Stomach (tissue), 9 donors: ENCODE results near the gene FAM228A. TPM values are rescaled to one million over a fixed set of nuclear protein-coding genes. Genes with fewer than 3 reads are reported as not detected.

Experiments used
- DNase-seq, 2 donors: peaks; one replicate each; pipeline versions ENCODE4 v3.0.0 to v3.0.0-alpha.2; 2013 to 2019
- H3K27ac ChIP-seq, 5 donors: fragments of 200-600 bp in 4 of 5; sonication (generic) in 4 of 5; one replicate each; pipeline ENCODE4 v1.5.1; 2013 to 2019; ENCODE audit warnings: mild to moderate bottlenecking in 1 of 5, moderate library complexity in 1 of 5
- H3K27me3 ChIP-seq, 3 donors: fragments of 200-600 bp; sonication (generic); one replicate each; pipeline ENCODE4 v1.5.1; 2017 to 2019; ENCODE audit warnings: mixed run types in 1 of 3
- H3K36me3 ChIP-seq, 4 donors: fragments of 200-600 bp; sonication (generic); 1 replicate in 3 of 4; 2 replicates in 1 of 4; pipeline ENCODE4 v1.5.1; 2016 to 2019
- H3K4me1 ChIP-seq, 4 donors: fragments of 200-600 bp; sonication (generic); one replicate each; pipeline ENCODE4 v1.5.1; 2016 to 2019
- H3K4me3 ChIP-seq, 4 donors: fragments of 200-600 bp; sonication (generic) in 3 of 4; one replicate each; pipeline ENCODE4 v1.5.1; 2016 to 2019; ENCODE audit warnings: mild to moderate bottlenecking in 1 of 4
- H3K9me3 ChIP-seq, 4 donors: fragments of 200-600 bp; sonication (generic); one replicate each; pipeline ENCODE4 v1.5.1; 2016 to 2019
- CTCF ChIP-seq, 7 experiments: fragments of 450-650 bp in 4 of 7; fragments of 200-600 bp in 3 of 7; sonication (generic) in 3 of 7; IDR thresholded peaks; one replicate each; pipeline ENCODE4 v1.5.1; 2016 to 2019; ENCODE audit warnings: antibody characterized with exemption in 7 of 7, control low read depth in 2 of 7, mild to moderate bottlenecking in 1 of 7
- EP300 ChIP-seq: sonication (generic); formaldehyde crosslinking; IDR thresholded peaks from one replicate; pipeline ENCODE4 v1.6.1; 2017; ENCODE audit warnings: antibody characterized with exemption
- POLR2A ChIP-seq, 4 donors: fragments of 450-650 bp; IDR thresholded peaks; one replicate each; pipeline ENCODE4 v1.6.1; 2016; ENCODE audit warnings: antibody characterized with exemption in 4 of 4, control low read depth in 2 of 4, mild to moderate bottlenecking in 1 of 4, moderate library complexity in 1 of 4
- POLR2AphosphoS5 ChIP-seq, 3 donors: sonication (generic); formaldehyde crosslinking; IDR thresholded peaks; one replicate each; pipeline ENCODE4 v1.6.1; 2016; ENCODE audit warnings: antibody characterized with exemption in 3 of 3
- WGBS, 5 donors: extraction: QIAGEN DNeasy Blood & Tissue Kit in 3 of 5; methylation state at CpG; one replicate each; pipeline versions ENCODE4 v1.1.5 to v1.1.7; 2013 to 2018; 5-methylcytosine and 5-hydroxymethylcytosine counted together
- intact Hi-C: fragments of 100-400 bp; cut with DNase I; formaldehyde crosslinking; loops from one replicate; pipeline ENCODE4 v1.15.1; 2023; ENCODE audit warnings: low total_unique reads
- polyA plus RNA-seq, 3 donors: library from polyadenylated mRNA; stranded (reverse); fragments of 200-250 nt; gene quantifications; one replicate each; pipeline ENCODE4 v1.2.3, GENCODE V29; 2013
- total RNA-seq, 5 donors: library from RNA; depleted of rRNA; stranded (reverse); fragments of >200 nt; gene quantifications; one replicate each; pipeline versions ENCODE4 v1.1.0 to v1.2.3, GENCODE V29; 2014 to 2016
- donor health status: healthy with polysubstance abuse.
- donor health status: Bipolar disorder and iron deficiency.
- donor health status: healthy.

FAM228A gene
- total and polyA plus RNA-seq, 8 donors = 0.23 to 2.3 (median 1.3) TPM; not detected in 3

DNA sequence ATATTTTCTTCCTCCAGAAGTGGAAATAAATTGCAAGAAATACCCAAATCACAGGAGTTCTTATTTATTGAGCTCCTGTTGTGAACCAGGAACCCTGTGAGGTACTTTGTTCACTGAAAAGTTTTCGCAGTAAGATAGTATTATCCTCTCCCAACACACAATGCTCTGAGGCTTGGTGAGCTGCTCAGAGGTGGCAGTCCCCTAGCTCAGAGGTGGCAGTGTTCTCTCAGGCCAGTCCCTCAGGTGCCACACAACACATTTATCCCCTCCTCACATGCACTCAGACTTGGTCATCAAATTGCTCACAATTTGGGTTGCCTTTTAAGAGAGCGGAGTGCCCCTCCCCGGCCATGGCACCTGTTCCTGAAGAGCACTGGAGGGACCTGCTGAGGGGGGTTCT lies 25.9 kb downstream of the FAM228A start:
- Histone ChIP-seq H3K27me3 (no peaks in the 10 kb centered on the region), H3K27ac (no peak overlapping the region), H3K4me3 (no peak overlapping the region), H3K4me1 (no peaks in the 10 kb centered on the region), H3K9me3 (peaks cover 0 to 7% (median 0%) of the 10 kb centered on the region in 4 donors), H3K36me3 (peaks cover 17 to 60% (median 50%) of the 10 kb centered on the region in 4 donors)
- intact Hi-C loops = no loop called here
- no peak for DNase-seq
- 89 to 98% (median 97%) methylated on average over 3 of the region's 3 CpGs for WGBS, 5 donors
- TF ChIP-seq POLR2AphosphoS5 (IDR thresholded peaks at IDR 0.05) = no peak
- no peak for TF ChIP-seq CTCF (IDR thresholded peaks at IDR 0.05)
- TF ChIP-seq POLR2A (IDR thresholded peaks at IDR 0.05) = no peak
- no peak for TF ChIP-seq EP300

DNA sequence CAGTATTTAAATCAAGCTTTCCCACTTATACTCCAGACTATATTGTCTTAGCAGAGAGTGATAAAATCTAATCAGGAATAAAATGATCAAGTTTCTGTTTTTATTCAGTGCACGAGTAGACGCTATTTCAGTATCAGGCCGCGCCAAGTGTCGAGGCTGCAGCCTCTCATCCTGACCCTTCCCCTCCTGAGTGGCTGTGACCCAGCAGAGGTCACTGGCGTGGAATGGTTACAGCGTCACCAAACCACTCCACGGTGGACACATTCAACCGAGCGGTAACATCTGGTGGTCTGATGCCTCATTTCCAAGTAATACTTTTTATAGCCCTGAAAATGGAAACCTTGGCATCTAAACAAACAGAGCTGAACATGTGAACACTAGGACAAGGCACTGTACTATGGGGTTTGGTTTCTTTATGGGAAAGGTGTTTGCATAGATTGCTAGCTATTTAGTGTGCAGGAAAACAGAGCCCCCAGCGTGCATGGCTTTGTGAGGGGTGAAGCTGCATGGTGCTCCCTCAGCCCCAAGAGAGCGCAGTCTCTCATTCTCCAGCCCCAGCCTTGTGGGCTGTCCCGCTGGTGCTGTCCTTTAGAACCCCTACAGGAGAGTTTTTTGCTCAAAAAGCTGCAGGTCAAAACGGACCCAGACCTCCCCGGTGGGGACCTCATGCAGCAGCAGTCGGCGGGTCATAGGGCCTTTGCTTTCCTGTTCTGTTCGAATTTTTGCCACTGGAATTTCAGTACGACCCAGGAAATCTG lies 28.4 kb downstream of the FAM228A start:
- Histone ChIP-seq H3K27ac (no peak overlapping the region), H3K36me3 (peaks cover 21 to 84% (median 74%) of the 10 kb centered on the region in 4 donors), H3K27me3 (no peaks in the 10 kb centered on the region), H3K4me3 (no peak overlapping the region), H3K9me3 (no peaks in the 10 kb centered on the region), H3K4me1 (no peaks in the 10 kb centered on the region)
- no peak for DNase-seq
- TF ChIP-seq POLR2A (IDR thresholded peaks at IDR 0.05) (no peak), POLR2AphosphoS5 (IDR thresholded peaks at IDR 0.05) (no peak), EP300 (no peak), CTCF (IDR thresholded peaks at IDR 0.05) (no peak)
- 82 to 85% (median 84%) methylated on average over 19 of the region's 19 CpGs for WGBS, 5 donors
- intact Hi-C loops = no loop called here

DNA sequence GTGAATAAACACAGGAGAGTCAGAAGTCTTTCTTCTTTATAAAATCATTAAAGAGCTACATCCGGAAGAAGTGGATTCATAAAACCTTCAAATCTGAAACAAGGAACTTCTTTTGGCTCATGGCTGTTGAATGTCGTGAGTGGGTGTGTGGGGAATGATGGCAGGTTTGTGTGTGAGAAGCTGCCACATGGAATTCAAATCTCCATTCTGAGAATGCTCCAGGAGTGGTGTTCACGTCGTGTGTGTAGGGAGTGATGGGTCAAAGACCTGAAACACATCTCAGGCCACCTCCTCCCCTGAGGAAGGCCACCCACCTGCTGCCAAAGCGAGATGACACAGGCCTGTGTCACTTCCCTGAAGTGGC lies 28.9 kb downstream of the FAM228A start:
- Histone ChIP-seq H3K4me1 (no peaks in the 10 kb centered on the region), H3K4me3 (no peak overlapping the region), H3K27me3 (no peaks in the 10 kb centered on the region), H3K27ac (no peak overlapping the region), H3K36me3 (peaks cover 26 to 90% (median 80%) of the 10 kb centered on the region in 4 donors), H3K9me3 (no peaks in the 10 kb centered on the region)
- intact Hi-C loops = no loop called here
- WGBS, 5 donors = 80 to 91% (median 85%) methylated on average over 5 of the region's 5 CpGs
- TF ChIP-seq POLR2AphosphoS5 (IDR thresholded peaks at IDR 0.05) (no peak), CTCF (IDR thresholded peaks at IDR 0.05) (no peak), EP300 (no peak), POLR2A (IDR thresholded peaks at IDR 0.05) (no peak)
- DNase-seq = no peak

GRCh38 chr2:24204505-24204904 lies 29.7 kb downstream of the FAM228A start:
- Histone ChIP-seq H3K27me3 (no peaks in the 10 kb centered on the region), H3K27ac (no peak overlapping the region), H3K36me3 (peaks cover 34 to 97% (median 87%) of the 10 kb centered on the region in 4 donors), H3K4me3 (no peak overlapping the region), H3K9me3 (no peaks in the 10 kb centered on the region), H3K4me1 (no peaks in the 10 kb centered on the region)
- WGBS, 5 donors = 94 to 97% (median 96%) methylated on average over 9 to 12 of the region's 12 CpGs
- TF ChIP-seq POLR2A (IDR thresholded peaks at IDR 0.05) (no peak), EP300 (no peak), POLR2AphosphoS5 (IDR thresholded peaks at IDR 0.05) (no peak), CTCF (IDR thresholded peaks at IDR 0.05) (no peak)
- intact Hi-C loops = no loop called here
- DNase-seq = no peak
